Measurements from ENCODE around the gene UGT1A8. TPM values are rescaled to one million over a fixed set of nuclear protein-coding genes. Genes with fewer than 3 reads are reported as not detected.

The UGT1A8 gene
- total and polyA plus RNA-seq, 11 donors, result not detected

DNA sequence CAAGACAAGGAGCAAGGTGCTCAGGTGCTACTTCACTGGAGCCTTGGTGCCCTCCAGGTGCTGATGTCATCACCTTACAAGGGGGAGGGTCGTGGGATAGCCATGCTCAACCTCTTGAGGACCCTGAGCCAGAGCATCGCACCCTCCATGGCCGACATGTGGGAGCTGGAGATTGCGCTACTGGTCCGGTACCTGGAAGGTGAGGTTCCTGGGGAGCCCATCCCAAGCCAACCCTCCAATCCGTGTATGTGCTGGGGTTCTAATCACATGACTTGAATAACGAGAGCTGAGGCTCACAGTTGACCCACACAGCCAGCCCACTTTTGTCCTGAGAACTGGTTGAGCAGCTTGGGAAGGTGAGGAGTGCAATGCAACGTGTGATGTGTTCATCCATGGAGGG lies 186.6 kb downstream of the UGT1A8 start:
- TF ChIP-seq, protein P1, sequence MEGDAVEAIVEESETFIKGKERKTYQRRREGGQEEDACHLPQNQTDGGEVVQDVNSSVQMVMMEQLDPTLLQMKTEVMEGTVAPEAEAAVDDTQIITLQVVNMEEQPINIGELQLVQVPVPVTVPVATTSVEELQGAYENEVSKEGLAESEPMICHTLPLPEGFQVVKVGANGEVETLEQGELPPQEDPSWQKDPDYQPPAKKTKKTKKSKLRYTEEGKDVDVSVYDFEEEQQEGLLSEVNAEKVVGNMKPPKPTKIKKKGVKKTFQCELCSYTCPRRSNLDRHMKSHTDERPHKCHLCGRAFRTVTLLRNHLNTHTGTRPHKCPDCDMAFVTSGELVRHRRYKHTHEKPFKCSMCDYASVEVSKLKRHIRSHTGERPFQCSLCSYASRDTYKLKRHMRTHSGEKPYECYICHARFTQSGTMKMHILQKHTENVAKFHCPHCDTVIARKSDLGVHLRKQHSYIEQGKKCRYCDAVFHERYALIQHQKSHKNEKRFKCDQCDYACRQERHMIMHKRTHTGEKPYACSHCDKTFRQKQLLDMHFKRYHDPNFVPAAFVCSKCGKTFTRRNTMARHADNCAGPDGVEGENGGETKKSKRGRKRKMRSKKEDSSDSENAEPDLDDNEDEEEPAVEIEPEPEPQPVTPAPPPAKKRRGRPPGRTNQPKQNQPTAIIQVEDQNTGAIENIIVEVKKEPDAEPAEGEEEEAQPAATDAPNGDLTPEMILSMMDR (IDR thresholded peaks at IDR 0.05), result no peak
- TF ChIP-seq POLR2A (IDR thresholded peaks at IDR 0.05), result no peak
- Histone ChIP-seq H3K9me3 (no peaks in the 10 kb centered on the region), H3K4me3 (no peak overlapping the region), H3K4me1 (no peaks in the 10 kb centered on the region), H3K27ac (no peak overlapping the region), H3K27me3 (peaks cover 0 to 9% (median 0%) of the 10 kb centered on the region in 9 donors), H3K36me3 (no peaks in the 10 kb centered on the region)
- ATAC-seq (no peak), DNase-seq (peak in 1 of 5 donors; percentile 2)
- intact Hi-C loops (cut with DNase I), result no loop called here
- 26 to 72% (median 66%) methylated on average over 4 to 8 of the region's 8 CpGs for WGBS, 4 donors

DNA sequence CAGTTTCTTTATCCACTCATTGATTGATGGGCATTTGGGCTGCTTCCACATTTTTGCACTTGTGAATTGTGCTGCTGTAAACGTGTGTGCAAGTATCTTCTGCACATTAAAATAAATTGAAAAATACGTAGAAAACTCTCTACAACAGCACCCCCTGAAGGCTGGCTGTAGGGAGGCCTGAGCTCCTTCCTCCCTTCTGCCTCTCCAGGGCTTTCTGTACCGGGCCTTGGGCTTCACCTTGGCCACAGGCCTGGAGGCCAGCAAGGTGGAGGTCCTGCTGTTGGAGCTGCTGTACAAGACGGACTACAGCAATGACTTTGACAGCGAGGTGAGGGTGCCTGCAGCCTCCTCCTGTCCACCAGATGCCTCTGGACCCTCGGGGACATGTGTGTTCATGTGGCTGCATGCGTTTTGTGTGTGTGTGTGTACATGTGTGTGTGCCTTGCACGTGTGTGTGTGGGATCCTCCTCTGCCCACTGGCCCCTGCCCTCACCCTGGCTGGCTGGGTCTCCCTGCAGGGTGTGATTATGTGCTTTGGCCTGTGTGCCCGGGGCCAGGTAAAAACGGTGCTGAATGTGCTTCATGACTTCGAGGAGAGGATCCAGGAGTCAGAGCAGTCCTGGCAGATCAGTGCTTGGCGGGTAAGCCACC lies 189.9 kb downstream of the UGT1A8 start:
- TF ChIP-seq, protein P1 (IDR thresholded peaks at IDR 0.05), result no peak
- no peak for TF ChIP-seq POLR2A (IDR thresholded peaks at IDR 0.05)
- no peak overlapping the region for H3K4me3 ChIP-seq
- DNase-seq (peak in 1 of 5 donors; percentile 10), ATAC-seq (no peak)
- H3K4me1 ChIP-seq, result no peaks in the 10 kb centered on the region
- WGBS, 4 donors, result 67 to 76% (median 73%) methylated on average over 9 to 12 of the region's 12 CpGs
- no peaks in the 10 kb centered on the region for H3K36me3 ChIP-seq
- H3K27ac ChIP-seq, result no peak overlapping the region
- H3K27me3 ChIP-seq, result peaks cover 0 to 12% (median 0%) of the 10 kb centered on the region in 9 donors
- intact Hi-C loops (cut with DNase I), result no loop called here
- no peaks in the 10 kb centered on the region for H3K9me3 ChIP-seq

DNA sequence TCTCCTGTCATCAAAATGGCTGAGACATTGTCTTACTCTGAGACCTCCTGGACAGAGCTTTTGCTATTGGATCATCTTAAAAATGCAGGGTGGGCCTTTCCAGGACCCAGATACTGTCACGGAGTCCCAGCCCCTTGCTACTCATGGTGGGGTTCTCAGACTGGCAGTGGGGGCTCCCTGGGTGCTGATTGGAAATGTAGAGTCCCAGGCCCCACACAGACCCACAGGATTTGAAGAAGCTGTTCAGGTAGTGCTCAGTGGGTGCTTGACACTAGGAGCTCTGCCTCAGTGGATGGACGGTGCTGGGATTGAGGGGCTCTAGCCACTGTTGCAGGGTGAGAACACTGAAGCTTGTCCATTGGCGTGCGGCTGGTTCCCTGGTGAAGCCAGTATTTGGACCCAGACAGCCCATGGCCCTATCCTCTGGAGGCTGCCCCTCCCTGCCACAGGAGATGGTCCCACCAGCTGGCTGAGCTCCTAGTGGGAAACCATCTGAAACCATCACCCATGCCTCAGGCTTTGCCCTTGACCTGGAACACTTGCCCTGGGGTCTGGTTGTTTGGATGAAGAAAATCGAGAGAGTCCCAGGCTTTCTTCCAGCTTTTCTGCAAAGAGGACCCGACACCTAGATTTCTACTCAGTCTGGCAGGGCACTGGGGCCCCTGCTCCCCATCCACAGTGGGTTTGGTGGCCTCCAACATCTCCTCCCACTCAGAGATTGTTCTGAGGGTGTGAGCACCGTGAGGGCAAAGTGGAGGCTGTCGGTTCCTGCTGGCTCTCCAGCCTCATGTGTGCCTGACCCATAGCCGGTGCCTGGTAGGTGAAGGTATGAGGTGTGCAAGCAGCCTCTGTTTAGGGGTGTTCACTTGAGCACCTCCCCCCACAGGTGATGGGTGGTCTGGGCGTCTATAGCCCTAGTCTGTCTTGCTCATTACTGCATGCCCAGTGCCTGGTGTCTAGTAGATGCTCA lies 190.8 kb downstream of the UGT1A8 start:
- 69 to 81% (median 71%) methylated on average over 6 to 10 of the region's 10 CpGs for WGBS, 4 donors
- intact Hi-C loops (cut with DNase I), result no loop called here
- no peaks in the 10 kb centered on the region for H3K36me3 ChIP-seq
- H3K9me3 ChIP-seq, result no peaks in the 10 kb centered on the region
- ATAC-seq, result no peak
- peaks cover 0 to 12% (median 0%) of the 10 kb centered on the region in 9 donors for H3K27me3 ChIP-seq
- no peak for TF ChIP-seq POLR2A (IDR thresholded peaks at IDR 0.05)
- TF ChIP-seq, protein P1 (IDR thresholded peaks at IDR 0.05), result no peak
- no peak overlapping the region for H3K4me3 ChIP-seq
- DNase-seq, result peak in 1 of 5 donors; percentile 7
- no peaks in the 10 kb centered on the region for H3K4me1 ChIP-seq
- H3K27ac ChIP-seq, result no peak overlapping the region

DNA sequence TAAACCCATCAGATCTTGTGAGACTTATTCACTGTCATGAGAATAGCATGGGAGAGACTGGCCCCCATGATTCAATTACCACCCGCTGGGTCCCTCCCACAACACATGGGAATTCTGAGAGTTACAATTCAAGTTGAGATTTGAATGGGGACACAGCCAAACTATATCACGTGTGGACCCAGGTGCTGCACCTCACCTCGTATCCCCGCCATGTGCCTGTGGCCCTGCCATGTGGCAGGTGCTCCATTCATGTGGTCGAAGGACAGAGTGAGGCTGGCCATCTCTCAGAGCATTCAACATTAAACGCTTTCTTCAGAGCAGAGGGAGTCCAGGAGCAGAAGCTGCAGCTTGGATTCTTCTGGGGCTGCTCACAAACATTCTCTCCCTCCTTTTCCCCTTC lies 193.0 kb downstream of the UGT1A8 start:
- TF ChIP-seq, protein P1 (IDR thresholded peaks at IDR 0.05), result no peak
- TF ChIP-seq POLR2A (IDR thresholded peaks at IDR 0.05), result no peak
- no peak for ATAC-seq
- H3K4me3 ChIP-seq, result no peak overlapping the region
- intact Hi-C loops (cut with DNase I), result no loop called here
- H3K27me3 ChIP-seq, result peaks cover 0 to 12% (median 0%) of the 10 kb centered on the region in 9 donors
- H3K36me3 ChIP-seq, result no peaks in the 10 kb centered on the region
- DNase-seq, result peak in 1 of 5 donors; percentile 3
- no peak overlapping the region for H3K27ac ChIP-seq
- no peaks in the 10 kb centered on the region for H3K4me1 ChIP-seq
- H3K9me3 ChIP-seq, result no peaks in the 10 kb centered on the region
- 86 to 89% (median 87%) methylated on average over 6 of the region's 6 CpGs for WGBS, 4 donors

Data from heart left ventricle (tissue), 16 donors.